Renal cortical epithelial cell (primary cell): ENCODE results near the gene MYO9A. TPM values are rescaled to one million over a fixed set of nuclear protein-coding genes. Genes with fewer than 3 reads are reported as not detected.
A peak's percentile ranks its signal among the peaks of the same experiment; 100 is the strongest.

Source experiments
- DNase-seq: peaks from one replicate; pipeline ENCODE4 v3.0.0-alpha.2; 2011; ENCODE audit warnings: low read depth
- total RNA-seq: library from RNA; depleted of rRNA; stranded (reverse); fragments of >200 nt; gene quantifications from 2 replicates; pipeline ENCODE4 v1.2.3, GENCODE V29; 2014

The MYO9A gene, protein sequence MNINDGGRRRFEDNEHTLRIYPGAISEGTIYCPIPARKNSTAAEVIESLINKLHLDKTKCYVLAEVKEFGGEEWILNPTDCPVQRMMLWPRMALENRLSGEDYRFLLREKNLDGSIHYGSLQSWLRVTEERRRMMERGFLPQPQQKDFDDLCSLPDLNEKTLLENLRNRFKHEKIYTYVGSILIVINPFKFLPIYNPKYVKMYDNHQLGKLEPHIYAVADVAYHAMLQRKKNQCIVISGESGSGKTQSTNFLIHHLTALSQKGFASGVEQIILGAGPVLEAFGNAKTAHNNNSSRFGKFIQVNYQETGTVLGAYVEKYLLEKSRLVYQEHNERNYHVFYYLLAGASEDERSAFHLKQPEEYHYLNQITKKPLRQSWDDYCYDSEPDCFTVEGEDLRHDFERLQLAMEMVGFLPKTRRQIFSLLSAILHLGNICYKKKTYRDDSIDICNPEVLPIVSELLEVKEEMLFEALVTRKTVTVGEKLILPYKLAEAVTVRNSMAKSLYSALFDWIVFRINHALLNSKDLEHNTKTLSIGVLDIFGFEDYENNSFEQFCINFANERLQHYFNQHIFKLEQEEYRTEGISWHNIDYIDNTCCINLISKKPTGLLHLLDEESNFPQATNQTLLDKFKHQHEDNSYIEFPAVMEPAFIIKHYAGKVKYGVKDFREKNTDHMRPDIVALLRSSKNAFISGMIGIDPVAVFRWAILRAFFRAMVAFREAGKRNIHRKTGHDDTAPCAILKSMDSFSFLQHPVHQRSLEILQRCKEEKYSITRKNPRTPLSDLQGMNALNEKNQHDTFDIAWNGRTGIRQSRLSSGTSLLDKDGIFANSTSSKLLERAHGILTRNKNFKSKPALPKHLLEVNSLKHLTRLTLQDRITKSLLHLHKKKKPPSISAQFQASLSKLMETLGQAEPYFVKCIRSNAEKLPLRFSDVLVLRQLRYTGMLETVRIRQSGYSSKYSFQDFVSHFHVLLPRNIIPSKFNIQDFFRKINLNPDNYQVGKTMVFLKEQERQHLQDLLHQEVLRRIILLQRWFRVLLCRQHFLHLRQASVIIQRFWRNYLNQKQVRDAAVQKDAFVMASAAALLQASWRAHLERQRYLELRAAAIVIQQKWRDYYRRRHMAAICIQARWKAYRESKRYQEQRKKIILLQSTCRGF (N-terminal part only)
- 31.8 and 111 TPM in 2 replicates for total RNA-seq

DNA sequence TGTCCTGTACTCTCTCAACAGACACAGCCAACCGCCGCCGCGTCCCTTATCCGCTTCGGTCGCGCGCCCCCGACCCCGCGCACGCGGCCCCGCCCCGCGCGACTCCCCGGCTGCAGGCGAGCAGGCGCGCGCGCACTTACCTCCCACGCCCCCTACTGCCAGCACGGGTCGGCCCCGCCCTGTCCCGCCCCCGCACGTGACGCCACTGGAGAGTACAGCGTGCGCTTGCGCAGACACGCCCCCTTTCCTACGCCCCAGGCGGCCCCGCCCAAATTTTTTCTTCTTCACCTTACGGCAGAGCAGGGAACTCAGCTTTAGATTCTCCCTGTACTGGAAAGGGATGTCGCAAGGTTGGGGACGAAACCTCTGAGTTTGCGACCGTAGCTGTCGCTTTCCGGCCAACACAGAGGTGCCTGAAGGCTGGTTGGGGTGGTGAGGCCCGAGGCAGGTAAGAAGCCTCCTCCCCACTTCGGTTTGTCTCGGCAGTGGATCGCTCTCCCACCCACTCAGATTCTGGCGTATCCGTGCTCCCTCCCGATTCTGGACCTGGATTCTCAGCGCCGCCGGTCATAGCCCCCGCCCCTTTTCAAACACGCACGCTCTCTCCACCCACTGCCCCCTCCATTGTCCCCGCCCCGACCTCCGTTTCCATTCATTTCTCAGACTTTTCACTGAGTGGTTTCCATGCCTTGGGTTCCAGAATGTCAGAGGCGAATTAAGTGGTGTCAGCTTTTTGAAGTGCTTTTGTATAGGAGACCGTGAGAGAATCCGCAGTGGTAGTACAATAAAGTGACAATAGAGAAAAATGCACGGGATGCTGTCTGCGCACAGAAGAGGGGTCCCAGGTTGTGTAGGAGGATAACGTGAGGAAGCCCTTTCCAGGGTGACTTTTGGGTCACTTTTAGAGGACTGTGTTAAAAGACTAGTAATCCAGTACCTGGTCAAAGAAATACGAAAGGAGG is at the start of gene MYO9A, which contains the start of gene SENP8:
MYO9A (minus strand) TSS at position 134 of the 962 bp plus-strand sequence. CDS start 71,587 bp downstream, outside the sequence.
SENP8 (plus strand) TSS at position 387 of the 962 bp plus-strand sequence. CDS start 21,221 bp downstream, outside the sequence.
- DNase-seq: peak; percentile 97

DNA sequence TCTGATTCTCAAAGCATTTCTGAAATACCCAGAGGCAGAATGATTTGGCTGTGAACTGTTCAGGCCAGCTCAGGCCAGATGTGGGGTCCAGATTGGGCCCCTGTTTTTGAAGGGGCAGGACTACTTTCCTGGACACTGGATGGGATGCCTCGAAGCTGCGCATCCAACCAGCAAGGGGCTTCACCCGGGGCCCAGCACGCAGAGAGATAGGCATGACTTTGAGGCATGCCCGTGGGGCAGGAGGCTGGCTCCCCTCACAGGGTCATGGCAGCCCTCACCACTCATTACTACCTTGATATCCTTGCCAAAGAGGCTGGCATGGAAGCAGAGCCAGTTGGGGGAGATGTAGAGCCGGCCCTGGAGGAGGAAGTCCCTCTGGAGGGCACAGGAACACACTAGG is 49.5 kb upstream of the MYO9A start:
- DNase-seq: no peak

DNA sequence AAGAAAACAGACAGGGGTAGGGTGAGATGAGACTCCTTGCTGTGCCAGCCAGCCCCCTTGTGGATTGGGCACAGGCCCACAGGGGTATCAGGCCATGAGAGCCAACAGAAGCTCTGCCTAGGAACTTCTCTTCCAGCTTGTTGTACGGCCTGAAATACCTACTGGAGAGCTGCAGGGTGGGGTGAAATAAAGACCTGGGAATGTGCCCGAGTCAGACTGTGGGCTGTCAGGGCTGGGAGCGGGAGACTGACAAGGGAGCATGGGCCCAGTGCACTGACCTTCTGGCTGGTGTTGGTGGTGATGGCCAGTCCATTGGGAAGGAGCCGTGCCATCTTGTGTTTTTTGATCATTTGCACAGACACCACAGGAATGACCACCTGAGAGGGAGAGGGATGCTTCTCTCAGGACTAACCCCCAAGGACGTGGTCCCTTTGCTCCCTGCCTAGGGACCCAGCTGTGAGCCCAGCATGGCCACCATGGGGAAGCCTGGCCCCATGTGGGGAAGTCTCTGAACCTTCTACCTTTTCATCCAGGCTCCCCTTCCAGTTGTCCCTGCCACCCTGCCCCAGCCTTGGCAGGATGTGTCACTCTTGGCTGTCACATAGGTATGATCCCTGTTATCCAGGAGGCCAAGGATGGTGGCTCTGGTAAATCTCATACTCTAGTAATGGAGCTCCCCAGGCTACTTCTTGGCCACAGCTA is 48.9 kb upstream of the MYO9A start:
- DNase-seq: no peak

DNA sequence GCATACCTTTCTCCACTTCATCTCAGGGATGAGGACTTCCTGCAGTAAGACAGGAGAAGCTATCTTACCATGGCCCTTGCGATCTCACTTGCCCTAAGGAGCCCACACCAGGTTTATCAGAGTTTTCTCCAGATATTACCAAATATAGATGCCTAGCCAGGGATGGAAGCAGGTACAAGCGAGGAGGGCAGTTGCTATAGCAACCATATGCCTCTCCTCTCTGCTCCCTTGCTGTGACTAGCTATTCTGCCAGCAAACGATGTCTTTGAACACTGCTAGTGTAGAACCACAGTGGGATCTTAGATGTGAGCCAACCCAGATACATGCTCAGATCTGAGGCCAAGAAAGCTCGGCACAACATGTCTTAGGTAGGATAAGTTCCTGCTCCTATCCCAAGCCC is 45.8 kb upstream of the MYO9A start:
- no peak for DNase-seq

DNA sequence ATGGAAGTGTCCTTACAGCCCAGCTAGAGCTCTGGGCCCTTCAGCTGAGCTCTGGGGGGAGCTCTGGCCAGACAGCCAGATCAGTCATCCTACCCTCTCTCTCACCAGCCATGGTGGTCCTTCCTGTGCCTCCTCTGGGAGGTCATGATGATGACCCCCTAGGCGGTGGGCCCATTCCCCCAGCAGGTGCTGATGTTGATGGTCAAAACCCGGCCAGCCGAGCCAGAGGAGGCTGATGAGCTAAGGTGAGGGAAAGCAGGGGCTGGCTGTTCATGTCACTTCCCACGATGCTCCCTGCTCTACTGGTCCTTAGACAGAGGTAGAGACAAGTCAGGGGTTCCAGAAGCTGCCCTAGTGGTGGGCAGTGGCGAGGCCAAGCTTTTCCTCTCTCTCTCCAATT is 44.6 kb upstream of the MYO9A start:
- no peak for DNase-seq

DNA sequence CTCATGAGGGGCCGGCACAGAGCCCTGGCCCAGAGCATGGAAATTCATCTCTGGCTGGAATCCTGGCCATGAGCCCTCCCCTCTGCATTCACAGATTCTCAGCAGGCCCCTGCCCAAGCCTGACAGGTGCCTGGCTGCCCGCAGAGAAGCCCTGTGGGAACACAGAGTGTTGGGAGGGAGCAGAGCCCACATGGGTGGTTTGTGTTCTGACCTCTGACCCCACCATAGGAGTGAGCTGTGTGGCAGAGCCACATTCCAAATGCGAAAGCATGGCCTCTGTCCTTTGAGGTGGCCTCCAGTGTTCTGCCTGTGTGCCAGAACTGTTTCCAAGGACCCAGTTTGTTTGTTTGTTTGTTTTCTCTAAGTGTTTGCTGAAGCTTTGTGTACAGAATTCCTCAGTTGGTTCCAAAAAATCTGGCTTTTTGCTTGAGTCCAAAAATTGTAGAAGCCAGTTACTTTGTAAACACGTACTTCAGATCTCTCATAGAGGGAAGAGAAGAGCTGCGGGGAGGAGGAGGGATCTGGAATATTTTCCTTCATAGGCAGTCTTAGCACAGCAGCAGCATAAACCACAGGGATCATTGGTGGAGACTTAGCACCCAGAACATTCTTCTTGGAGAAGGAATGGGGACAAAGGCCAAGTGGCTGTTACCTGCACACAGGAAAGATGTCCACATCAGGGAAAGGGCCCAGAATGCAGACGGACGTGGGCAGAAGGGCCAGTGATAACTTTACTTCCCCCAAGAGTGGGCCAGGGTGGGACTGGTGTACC is 43.6 kb upstream of the MYO9A start:
- DNase-seq: no peak

DNA sequence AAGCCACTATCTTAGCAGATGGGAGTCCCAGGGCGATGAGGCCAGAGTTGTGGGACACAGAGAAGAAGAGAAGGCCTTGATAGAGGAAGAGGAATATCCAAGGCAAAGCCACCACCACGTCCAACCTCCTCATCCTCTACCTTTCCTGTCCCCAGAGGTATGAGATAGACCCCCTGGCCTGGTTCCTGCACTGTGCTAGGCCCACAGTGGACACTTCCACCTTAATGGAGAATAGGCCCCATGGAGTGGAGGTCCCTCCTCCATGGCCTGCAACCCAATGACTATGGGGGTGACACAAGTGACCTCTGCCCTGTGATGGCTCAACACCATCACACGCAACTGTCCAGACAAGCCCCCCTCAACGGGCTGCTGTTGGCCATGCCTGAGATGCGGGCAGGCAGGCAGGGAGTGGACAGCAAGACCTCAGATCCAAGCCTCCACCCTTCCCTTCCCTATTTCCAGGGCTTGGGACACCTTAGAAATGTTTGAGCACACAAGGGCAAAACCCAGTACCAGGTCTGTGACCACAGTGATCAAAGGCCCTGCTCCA is 42.8 kb upstream of the MYO9A start:
- DNase-seq: no peak

DNA sequence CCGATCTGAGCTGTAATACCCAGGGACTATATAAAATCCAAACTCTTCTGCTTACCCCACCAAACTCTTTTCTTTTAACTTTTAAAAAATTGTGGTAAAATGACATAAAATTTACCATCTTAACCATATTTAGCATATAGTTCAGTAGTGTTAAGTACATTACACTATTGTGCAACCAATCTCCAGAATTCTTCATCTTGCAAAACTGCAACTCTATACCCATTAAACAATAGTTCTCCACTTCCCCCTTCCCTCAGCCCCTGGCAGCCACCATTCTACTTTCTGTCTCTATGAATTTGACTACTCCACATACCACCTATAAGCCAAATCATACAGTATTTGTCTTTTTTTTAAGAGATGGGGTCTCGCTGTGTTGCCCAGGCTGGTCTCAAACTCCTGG is 39.0 kb upstream of the MYO9A start:
- no peak for DNase-seq

DNA sequence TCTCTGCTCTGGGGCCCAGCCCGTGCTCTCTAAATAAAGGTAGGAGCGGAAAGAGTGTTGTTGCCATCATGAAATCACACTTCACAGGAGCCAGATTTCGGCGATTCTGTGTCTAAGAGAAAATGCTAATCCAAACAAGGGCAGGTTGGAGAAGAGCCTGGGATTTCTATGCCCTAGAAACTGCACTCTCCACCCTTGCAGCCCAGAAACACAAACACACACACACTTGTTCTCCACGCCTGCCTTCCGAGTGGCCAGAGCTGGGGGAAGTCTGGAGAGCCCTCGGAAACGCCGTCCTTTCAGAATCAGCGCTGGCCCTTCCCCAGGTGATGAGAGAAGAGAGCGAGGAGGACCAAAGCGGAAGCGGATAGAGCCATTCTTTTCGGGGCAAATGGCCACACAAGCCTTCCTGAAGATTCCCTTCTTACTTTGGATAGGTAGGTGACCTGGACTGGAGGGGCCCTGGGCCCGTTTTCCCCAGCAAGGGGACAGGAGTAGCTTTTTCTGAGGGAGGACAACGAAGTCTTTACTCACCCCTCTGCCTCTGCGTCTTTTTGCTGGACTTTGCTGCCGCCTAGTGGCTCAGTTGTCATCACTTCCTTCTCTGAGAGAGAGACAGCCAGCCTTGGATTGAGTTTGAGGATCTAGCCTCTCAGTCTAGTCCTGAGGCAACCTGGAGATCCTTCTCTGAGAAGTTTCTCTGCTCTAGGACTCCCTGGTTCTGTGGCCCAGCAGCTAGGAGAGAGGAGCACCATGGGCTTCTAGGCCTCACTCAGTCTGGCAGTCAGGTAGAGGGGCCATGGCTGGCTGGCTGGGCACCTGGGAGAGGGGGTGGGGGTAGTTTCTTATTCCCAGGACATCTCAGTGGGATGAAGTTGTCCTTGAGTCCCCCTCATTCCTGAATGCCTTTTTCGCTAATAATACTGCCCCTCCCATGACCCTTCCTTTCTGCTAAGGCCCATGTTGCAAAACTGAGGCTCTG is 38.0 kb upstream of the MYO9A start:
- peak; percentile 82 for DNase-seq

DNA sequence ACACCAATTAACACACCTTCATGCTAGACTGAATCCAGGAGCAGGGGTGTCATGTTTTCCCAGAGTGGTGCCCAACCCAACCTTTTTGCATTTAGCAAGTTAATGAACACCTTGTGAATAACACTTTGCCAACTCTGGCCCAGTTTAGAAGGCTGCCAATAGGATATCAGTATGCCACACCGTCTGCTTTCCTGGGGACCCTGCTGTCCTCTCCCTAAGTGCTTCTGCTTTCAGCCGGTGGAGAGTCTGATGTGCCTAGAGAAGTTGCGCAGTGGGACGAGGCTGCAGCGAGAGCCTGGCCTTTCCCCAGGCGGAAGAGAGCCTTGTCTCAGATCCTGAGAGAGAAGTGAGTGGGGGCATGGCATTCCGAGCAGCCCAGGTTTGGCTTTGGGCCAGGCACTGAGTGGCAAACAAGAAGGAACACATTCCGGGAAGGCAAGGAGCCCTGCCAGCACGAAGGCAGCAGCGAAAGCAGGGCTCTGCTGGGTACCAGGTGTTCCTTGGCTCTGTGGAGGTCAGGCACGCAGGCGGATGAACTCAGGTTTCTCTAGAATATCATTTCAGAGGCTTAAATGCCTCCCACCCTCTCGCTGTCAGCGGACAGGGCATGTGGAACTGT is 37.2 kb upstream of the MYO9A start:
- peak; percentile 98 for DNase-seq

DNA sequence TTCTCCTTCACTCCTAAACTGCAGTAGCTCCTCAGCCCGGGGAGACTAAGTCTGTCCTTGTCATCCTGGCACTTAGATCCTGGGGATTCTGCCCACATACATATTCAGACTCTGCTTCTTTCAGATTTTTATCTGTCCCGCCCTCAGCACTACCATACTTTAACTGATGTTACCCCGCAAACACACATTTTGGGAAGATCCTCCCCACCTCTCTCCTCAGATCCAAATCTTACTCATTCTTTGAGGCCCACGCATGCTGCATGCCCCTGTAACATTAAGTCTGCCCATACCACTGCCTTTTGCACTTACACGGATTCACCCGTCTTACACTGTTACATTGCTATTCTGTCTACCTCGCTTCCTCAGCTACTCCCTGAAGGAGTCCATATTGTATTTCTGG is 36.4 kb upstream of the MYO9A start:
- no peak for DNase-seq

DNA sequence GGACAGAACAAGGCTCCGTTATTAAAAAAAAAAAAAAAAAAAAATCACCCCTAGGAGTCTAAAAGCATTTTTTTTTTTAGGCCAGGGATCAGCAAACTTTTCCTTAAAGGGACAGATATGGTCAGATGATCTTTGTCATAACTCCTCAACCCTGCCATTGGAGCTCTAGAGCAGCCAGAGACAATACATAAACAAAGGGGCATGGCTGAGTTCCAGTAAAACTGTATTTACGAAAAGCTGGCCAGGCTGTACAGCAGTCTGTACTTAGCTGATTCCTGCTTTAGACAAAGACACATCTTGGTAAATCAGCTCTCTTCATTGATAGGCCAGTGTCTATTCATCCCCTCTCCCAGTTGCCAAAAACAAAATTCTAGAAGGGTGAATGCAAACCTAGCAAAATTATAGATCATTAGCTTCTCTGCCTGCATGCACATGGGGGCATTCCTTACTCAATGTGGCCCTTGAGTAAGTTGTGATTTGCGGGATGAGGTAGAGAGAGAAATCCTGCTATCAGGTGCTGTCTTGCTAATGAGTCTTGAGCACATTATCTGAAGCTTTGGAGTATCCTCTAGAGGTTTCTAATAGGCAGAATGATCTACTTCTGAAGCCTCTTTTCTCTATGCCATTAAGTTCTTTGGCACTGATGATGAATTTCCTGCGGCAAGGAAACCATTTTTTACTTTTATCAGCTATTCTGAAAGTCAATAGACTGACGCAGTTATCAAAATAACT is 35.5 kb upstream of the MYO9A start:
- DNase-seq: no peak

DNA sequence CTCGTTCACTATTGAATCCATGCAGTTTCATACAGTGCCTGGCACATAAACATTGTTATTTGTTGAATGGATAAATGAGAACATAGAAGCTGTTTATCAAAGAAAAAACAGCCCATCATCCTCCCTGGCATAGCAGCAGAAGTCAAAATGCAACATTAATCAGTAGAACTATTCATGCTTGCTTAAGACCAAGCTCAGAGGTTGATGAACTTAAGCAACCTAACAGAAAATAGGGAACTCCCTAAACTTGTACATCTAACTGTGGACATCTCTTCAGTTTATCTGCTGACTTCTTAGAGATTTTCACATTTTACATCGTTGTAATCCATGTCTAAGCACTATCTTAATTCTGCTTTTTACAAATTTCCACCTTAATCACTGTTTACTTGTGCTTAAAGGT is 29.5 kb upstream of the MYO9A start:
- DNase-seq: peak; percentile 38

DNA sequence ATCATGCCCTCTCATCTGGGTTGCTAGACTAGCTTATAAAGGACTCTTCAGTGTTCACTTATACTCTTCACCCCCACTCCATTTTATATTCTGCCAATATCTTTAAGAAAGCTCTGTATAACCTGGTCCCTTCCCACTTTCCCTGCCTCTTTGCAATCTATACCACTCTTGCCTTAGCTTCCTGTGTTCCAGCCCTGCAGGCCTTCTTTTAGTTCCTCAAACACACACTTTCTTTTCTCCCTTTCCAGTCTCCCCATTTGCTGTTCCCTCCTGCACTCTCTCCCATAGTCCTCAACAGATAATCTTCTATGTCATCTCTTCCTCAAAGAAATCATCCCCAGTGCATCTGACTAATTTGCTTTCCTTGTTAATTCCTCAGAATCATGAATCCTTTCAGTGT is 29.0 kb upstream of the MYO9A start:
- no peak for DNase-seq

DNA sequence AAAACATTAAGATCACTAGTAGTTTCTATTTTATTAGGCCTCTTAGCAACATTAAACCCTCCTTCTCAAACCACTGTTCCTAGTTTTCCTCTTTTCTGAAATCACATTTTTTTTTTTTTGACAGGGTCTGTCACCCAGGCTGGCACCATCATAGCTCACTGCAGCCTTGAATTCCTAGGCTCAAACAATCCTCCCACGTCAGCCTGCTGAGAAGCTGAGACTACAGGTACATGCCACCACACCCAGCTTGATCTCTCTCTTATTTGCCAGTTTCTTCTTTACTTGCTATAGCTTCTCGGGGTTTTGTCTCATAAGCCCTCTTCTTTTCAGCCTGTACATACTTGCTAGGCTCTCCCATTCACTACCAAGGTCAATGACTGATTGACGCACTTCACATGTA is 28.3 kb upstream of the MYO9A start:
- no peak for DNase-seq

DNA sequence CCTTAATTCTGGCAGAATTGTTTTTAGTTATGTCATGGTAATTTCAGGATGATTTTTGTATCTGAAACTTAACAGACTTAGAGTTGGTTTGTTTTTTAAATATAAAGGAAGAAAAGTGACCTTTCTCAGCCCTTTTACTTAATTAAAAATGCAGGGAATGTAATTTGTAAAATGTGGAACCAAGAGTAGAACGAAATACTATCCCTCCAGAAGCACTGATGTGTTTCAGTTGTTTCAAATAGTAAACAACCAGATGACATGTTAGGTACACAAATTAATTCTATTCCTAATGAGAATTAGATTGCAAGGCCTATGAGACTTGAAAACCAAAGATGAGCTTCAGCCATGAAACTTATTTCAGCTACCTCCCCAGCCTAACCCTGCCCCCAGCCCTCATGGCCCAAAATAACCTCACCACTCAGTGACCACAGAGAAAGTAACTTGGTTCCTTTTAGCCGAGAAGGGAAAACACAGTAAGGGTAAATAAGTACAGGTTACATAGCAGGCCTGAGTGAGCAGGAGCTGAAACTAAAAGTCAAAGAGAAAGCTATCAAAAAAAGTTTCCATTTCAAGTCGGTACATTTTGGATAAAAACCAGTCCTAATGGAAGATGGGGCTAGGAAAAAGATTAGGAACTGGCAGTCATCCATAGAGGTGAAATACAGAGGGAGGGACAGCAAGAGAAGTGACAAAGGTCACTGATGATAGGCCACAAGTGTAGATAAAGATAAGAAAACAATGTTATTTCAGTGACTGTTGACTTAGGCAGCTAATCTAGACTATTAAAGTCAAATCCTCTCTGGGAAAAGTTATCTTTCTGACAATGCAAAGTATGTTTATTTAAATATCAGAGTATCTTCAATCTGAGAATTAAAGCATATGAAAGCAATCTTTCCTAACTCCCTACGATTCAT is 23.5 kb upstream of the MYO9A start:
- DNase-seq: peak; percentile 77
